Liver (tissue), 9 donors: ENCODE measurements around the gene GPR33. TPM values are rescaled to one million over a fixed set of nuclear protein-coding genes. Genes with fewer than 3 reads are reported as not detected.

ENCODE experiments used
- DNase-seq: peaks from one replicate; pipeline ENCODE4 v3.0.0-alpha.2; 2017; ENCODE audit warnings: low spot score
- H3K27ac ChIP-seq, 2 donors: one replicate each; pipeline ENCODE4 v1.7.0; 2013; ENCODE audit warnings: inconsistent platforms in 2 of 2, low read length in 2 of 2, control low read depth in 1 of 2, low read depth in 1 of 2, mild to moderate bottlenecking in 1 of 2
- H3K27me3 ChIP-seq, 4 donors: one replicate each; pipeline versions ENCODE4 v1.6.1 to v1.7.0; 2013; ENCODE audit warnings: low read length in 3 of 4, inconsistent platforms in 1 of 4, mild to moderate bottlenecking in 1 of 4, moderate library complexity in 1 of 4; ENCODE audit not compliant: control insufficient read depth in 4 of 4, insufficient read depth in 4 of 4
- H3K36me3 ChIP-seq, 4 donors: one replicate each; pipeline versions ENCODE4 v1.6.1 to v1.7.0; 2013; ENCODE audit warnings: low read length in 3 of 4, mild to moderate bottlenecking in 3 of 4, low read depth in 1 of 4, moderate library complexity in 1 of 4; ENCODE audit not compliant: control insufficient read depth in 4 of 4, insufficient read depth in 3 of 4
- H3K4me1 ChIP-seq, 4 donors: one replicate each; pipeline versions ENCODE4 v1.6.1 to v1.7.0; 2013; ENCODE audit warnings: low read length in 3 of 4, mild to moderate bottlenecking in 3 of 4, moderate library complexity in 1 of 4; ENCODE audit not compliant: control insufficient read depth in 4 of 4, insufficient read depth in 4 of 4
- H3K4me3 ChIP-seq, 3 donors: one replicate each; pipeline versions ENCODE4 v1.6.1 to v1.7.0; 2013; ENCODE audit warnings: low read length in 3 of 3, control low read depth in 1 of 3, low read depth in 1 of 3, mild to moderate bottlenecking in 1 of 3
- H3K9ac ChIP-seq, 2 donors: one replicate each; pipeline ENCODE4 v1.7.0; 2013; ENCODE audit warnings: low read length in 2 of 2, mild to moderate bottlenecking in 2 of 2, moderate library complexity in 2 of 2, control low read depth in 1 of 2, low read depth in 1 of 2
- H3K9me3 ChIP-seq, 4 donors: one replicate each; pipeline versions ENCODE4 v1.6.1 to v1.7.0; 2013; ENCODE audit warnings: low read length in 3 of 4; ENCODE audit not compliant: control insufficient read depth in 4 of 4
- EGR1 ChIP-seq, 2 donors: IDR thresholded peaks; 2 replicates each; pipeline ENCODE4 v1.6.1; 2016 to 2018; ENCODE audit warnings: antibody characterized with exemption in 2 of 2, low read depth in 2 of 2
- FOXA1 ChIP-seq: IDR thresholded peaks from 2 replicates; pipeline ENCODE4 v1.6.1; 2016; ENCODE audit warnings: antibody characterized with exemption
- FOXA2 ChIP-seq: IDR thresholded peaks from 2 replicates; pipeline ENCODE4 v1.6.1; 2016; ENCODE audit warnings: antibody characterized with exemption
- GABPA ChIP-seq, 2 donors: IDR thresholded peaks in 1 of 2; conservative IDR thresholded peaks in 1 of 2; 2 replicates each; pipeline ENCODE4 v1.6.1; 2016; ENCODE audit warnings: antibody characterized with exemption in 2 of 2, mild to moderate bottlenecking in 1 of 2, moderate library complexity in 1 of 2
- HNF4A ChIP-seq, 2 donors: conservative IDR thresholded peaks; 2 replicates each; pipeline ENCODE4 v1.6.1; 2016; ENCODE audit warnings: antibody characterized with exemption in 2 of 2, mild to moderate bottlenecking in 2 of 2
- HNF4G ChIP-seq: IDR thresholded peaks from 2 replicates; pipeline ENCODE4 v1.6.1; 2016; ENCODE audit warnings: antibody characterized with exemption
- JUND ChIP-seq, 2 donors: IDR thresholded peaks; 2 replicates each; pipeline ENCODE4 v1.6.1; 2016; ENCODE audit warnings: antibody characterized with exemption in 2 of 2
- NR2F2 ChIP-seq: IDR thresholded peaks from 2 replicates; pipeline ENCODE4 v1.6.1; 2016; ENCODE audit warnings: antibody characterized with exemption
- RAD21 ChIP-seq, 2 donors: IDR thresholded peaks; 2 replicates each; pipeline ENCODE4 v1.6.1; 2016; ENCODE audit warnings: antibody characterized with exemption in 2 of 2, mild to moderate bottlenecking in 2 of 2
- RXRA ChIP-seq, 2 donors: IDR thresholded peaks; 2 replicates each; pipeline ENCODE4 v1.6.1; 2017 to 2018; ENCODE audit warnings: antibody characterized with exemption in 2 of 2, mild to moderate bottlenecking in 1 of 2
- TAF1 ChIP-seq: conservative IDR thresholded peaks from 2 replicates; pipeline ENCODE4 v1.6.1; 2016; ENCODE audit warnings: antibody characterized with exemption, mild to moderate bottlenecking
- YY1 ChIP-seq: IDR thresholded peaks from 2 replicates; pipeline ENCODE4 v1.6.1; 2016; ENCODE audit warnings: antibody characterized with exemption, mild to moderate bottlenecking
- WGBS: extraction: QIAGEN DNeasy Blood & Tissue Kit; methylation state at CpG from one replicate; pipeline ENCODE4 v1.1.7; 2013; 5-methylcytosine and 5-hydroxymethylcytosine counted together
- polyA plus RNA-seq, 2 donors: library from polyadenylated mRNA; stranded (reverse) in 1 of 2; unstranded in 1 of 2; fragments of 200-250 nt in 1 of 2; fragments of >200 nt in 1 of 2; fragmentation: Nextera tagmentation in 1 of 2; extraction: Ambion mirVana in 1 of 2; gene quantifications; one replicate each; pipeline versions ENCODE4 v1.2.1 to v1.2.3, GENCODE V29; 2013 to 2015
- total RNA-seq, 2 donors: library from RNA; depleted of rRNA; stranded (reverse); fragments of >200 nt; gene quantifications; one replicate each; pipeline ENCODE4 v1.2.3, GENCODE V29; 2014
- TF ChIP-seq, protein P1 (sequence below): fragments of 150-350 bp; IDR thresholded peaks from 2 replicates; pipeline ENCODE4 v1.5.1; 2017; ENCODE audit warnings: improper control_type of control experiment, low read depth, low read length; ENCODE audit not compliant: missing input control
- TF ChIP-seq, protein P2 (sequence below): IDR thresholded peaks from 2 replicates; pipeline ENCODE4 v1.6.1; 2016; ENCODE audit warnings: antibody characterized with exemption, mild to moderate bottlenecking
- TF ChIP-seq, protein P3 (sequence below): IDR thresholded peaks from 2 replicates; pipeline ENCODE4 v1.6.1; 2016; ENCODE audit warnings: antibody characterized with exemption
- TF ChIP-seq, protein P4 (sequence below): IDR thresholded peaks from 2 replicates; pipeline ENCODE4 v1.6.1; 2016; ENCODE audit warnings: antibody characterized with exemption
- TF ChIP-seq, protein P5 (sequence below): IDR thresholded peaks from 2 replicates; pipeline ENCODE4 v1.6.1; 2016; ENCODE audit warnings: antibody characterized with exemption
- donor health status: healthy.
- donor health status: healthy.
- donor health status: healthy.
- donor health status: healthy.
- donor health status: healthy.

GPR33 gene
- total and polyA plus RNA-seq, 4 donors, result not detected

DNA sequence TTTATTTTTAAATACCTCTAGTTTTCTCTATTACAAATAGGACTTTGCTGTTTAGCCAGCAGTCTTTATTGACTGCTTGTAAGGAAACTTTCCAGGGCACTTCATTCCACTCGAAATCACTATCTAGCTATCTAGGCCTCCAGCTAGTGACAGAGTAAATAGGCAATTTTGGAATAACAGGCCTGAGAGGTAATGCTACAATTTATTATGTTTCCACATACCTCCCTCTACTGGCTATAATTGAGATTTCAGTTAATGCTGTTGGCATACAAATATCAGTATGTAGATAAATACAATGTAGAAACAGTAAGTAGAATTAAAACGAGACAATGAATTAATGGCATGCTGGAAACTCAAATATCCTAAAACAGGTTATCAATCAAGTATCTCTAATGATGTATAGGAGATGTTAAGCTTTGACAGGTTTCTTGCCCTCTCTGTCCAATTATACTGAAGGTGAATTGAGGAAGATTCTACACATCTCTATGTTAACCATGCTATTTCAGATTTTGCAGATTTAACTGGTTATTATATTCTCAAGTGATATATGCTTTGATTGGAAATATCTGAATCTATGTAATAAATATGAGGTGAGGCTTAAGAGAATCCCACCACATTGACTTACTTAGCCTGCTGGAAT, 37.7 kb downstream of the GPR33 start:
- Histone ChIP-seq H3K4me3 (no peak overlapping the region), H3K4me1 (no peaks in the 10 kb centered on the region), H3K27me3 (no peaks in the 10 kb centered on the region), H3K9me3 (no peaks in the 10 kb centered on the region), H3K9ac (no peak overlapping the region), H3K27ac (no peak overlapping the region), H3K36me3 (peaks cover 2 to 15% (median 9%) of the 10 kb centered on the region in 4 donors)
- 19% methylated on average over 2 of the region's 2 CpGs for WGBS
- TF ChIP-seq JUND (IDR thresholded peaks at IDR 0.05) (no peak), FOXA2 (peak; percentile 25), TAF1 (no peak), HNF4A (conservative IDR thresholded peaks at IDR 0.05) (no peak), RXRA (IDR thresholded peaks at IDR 0.05) (no peak), GABPA (IDR thresholded peaks at IDR 0.05 in 1 of 2, conservative IDR thresholded peaks at IDR 0.05 in 1 of 2) (no peak), RAD21 (IDR thresholded peaks at IDR 0.05) (peak; percentile 77 to 85)
- TF ChIP-seq, protein P1, sequence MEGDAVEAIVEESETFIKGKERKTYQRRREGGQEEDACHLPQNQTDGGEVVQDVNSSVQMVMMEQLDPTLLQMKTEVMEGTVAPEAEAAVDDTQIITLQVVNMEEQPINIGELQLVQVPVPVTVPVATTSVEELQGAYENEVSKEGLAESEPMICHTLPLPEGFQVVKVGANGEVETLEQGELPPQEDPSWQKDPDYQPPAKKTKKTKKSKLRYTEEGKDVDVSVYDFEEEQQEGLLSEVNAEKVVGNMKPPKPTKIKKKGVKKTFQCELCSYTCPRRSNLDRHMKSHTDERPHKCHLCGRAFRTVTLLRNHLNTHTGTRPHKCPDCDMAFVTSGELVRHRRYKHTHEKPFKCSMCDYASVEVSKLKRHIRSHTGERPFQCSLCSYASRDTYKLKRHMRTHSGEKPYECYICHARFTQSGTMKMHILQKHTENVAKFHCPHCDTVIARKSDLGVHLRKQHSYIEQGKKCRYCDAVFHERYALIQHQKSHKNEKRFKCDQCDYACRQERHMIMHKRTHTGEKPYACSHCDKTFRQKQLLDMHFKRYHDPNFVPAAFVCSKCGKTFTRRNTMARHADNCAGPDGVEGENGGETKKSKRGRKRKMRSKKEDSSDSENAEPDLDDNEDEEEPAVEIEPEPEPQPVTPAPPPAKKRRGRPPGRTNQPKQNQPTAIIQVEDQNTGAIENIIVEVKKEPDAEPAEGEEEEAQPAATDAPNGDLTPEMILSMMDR, result peak; percentile 57
- no peak for DNase-seq

DNA sequence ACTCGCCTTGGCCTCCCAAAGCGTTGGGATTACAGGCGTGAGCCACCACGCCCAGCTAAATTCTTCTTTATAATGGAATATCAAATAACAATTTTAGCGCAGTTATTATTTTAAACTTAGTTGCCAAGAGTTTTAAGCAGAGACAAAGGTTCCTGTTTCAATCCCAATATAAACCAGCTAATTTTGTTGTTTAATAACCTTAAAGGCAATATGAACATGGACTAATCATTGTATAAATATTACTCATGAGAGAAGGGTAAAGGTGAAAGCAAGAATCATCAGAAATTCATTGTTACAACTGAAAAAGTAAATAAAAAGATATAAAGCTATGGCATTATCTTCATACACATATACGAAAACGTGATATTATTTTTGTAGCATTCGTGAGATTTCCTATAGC, 38.7 kb downstream of the GPR33 start:
- Histone ChIP-seq H3K9me3 (no peaks in the 10 kb centered on the region), H3K4me3 (no peak overlapping the region), H3K36me3 (peaks cover 0 to 15% (median 9%) of the 10 kb centered on the region in 4 donors), H3K9ac (no peak overlapping the region), H3K27ac (no peak overlapping the region), H3K4me1 (no peaks in the 10 kb centered on the region), H3K27me3 (no peaks in the 10 kb centered on the region)
- DNase-seq, result no peak
- TF ChIP-seq, protein P2, sequence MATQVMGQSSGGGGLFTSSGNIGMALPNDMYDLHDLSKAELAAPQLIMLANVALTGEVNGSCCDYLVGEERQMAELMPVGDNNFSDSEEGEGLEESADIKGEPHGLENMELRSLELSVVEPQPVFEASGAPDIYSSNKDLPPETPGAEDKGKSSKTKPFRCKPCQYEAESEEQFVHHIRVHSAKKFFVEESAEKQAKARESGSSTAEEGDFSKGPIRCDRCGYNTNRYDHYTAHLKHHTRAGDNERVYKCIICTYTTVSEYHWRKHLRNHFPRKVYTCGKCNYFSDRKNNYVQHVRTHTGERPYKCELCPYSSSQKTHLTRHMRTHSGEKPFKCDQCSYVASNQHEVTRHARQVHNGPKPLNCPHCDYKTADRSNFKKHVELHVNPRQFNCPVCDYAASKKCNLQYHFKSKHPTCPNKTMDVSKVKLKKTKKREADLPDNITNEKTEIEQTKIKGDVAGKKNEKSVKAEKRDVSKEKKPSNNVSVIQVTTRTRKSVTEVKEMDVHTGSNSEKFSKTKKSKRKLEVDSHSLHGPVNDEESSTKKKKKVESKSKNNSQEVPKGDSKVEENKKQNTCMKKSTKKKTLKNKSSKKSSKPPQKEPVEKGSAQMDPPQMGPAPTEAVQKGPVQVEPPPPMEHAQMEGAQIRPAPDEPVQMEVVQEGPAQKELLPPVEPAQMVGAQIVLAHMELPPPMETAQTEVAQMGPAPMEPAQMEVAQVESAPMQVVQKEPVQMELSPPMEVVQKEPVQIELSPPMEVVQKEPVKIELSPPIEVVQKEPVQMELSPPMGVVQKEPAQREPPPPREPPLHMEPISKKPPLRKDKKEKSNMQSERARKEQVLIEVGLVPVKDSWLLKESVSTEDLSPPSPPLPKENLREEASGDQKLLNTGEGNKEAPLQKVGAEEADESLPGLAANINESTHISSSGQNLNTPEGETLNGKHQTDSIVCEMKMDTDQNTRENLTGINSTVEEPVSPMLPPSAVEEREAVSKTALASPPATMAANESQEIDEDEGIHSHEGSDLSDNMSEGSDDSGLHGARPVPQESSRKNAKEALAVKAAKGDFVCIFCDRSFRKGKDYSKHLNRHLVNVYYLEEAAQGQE, result no peak
- no peak for TF ChIP-seq HNF4G
- no peak for TF ChIP-seq NR2F2
- no peak for TF ChIP-seq RXRA (IDR thresholded peaks at IDR 0.05)
- TF ChIP-seq, protein P3, sequence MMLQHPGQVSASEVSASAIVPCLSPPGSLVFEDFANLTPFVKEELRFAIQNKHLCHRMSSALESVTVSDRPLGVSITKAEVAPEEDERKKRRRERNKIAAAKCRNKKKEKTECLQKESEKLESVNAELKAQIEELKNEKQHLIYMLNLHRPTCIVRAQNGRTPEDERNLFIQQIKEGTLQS, result no peak
- TF ChIP-seq HNF4A (conservative IDR thresholded peaks at IDR 0.05), result no peak
- TF ChIP-seq, protein P4, sequence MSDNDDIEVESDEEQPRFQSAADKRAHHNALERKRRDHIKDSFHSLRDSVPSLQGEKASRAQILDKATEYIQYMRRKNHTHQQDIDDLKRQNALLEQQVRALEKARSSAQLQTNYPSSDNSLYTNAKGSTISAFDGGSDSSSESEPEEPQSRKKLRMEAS, result no peak
- no peak for TF ChIP-seq FOXA1
- TF ChIP-seq, protein P5, sequence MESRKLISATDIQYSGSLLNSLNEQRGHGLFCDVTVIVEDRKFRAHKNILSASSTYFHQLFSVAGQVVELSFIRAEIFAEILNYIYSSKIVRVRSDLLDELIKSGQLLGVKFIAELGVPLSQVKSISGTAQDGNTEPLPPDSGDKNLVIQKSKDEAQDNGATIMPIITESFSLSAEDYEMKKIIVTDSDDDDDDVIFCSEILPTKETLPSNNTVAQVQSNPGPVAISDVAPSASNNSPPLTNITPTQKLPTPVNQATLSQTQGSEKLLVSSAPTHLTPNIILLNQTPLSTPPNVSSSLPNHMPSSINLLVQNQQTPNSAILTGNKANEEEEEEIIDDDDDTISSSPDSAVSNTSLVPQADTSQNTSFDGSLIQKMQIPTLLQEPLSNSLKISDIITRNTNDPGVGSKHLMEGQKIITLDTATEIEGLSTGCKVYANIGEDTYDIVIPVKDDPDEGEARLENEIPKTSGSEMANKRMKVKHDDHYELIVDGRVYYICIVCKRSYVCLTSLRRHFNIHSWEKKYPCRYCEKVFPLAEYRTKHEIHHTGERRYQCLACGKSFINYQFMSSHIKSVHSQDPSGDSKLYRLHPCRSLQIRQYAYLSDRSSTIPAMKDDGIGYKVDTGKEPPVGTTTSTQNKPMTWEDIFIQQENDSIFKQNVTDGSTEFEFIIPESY, result no peak
- TF ChIP-seq YY1, result no peak
- no peak for TF ChIP-seq EGR1 (IDR thresholded peaks at IDR 0.05; ENCODE audit: low read depth in 2 of 2)
- no peak for TF ChIP-seq JUND (IDR thresholded peaks at IDR 0.05)
- 70% methylated on average over 8 of the region's 8 CpGs for WGBS
